Mesothelial cell of epicardium (in vitro differentiated cells): Measurements from ENCODE around the gene IPO4. TPM values are rescaled to one million over a fixed set of nuclear protein-coding genes. Genes with fewer than 3 reads are reported as not detected.

Source experiments
- DNase-seq, 2 experiments: peaks; one replicate each; pipeline ENCODE4 v3.0.0; 2021; ENCODE audit warnings: low spot score in 2 of 2; ENCODE audit not compliant: unreplicated experiment in 2 of 2
- H3K27ac Mint-ChIP-seq: 2 replicates; pipeline ENCODE4 v1.8.0; 2021; ENCODE audit warnings: mixed read lengths
- H3K27me3 Mint-ChIP-seq: 2 replicates; pipeline ENCODE4 v1.8.0; 2021; ENCODE audit warnings: low read depth, mixed read lengths
- H3K36me3 Mint-ChIP-seq: 2 replicates; pipeline ENCODE4 v1.8.0; 2021; ENCODE audit warnings: mixed read lengths
- H3K4me1 Mint-ChIP-seq: 2 replicates; pipeline ENCODE4 v1.8.0; 2021; ENCODE audit warnings: mixed read lengths
- H3K4me3 Mint-ChIP-seq: 2 replicates; pipeline ENCODE4 v1.8.0; 2021; ENCODE audit warnings: mild to moderate bottlenecking, moderate library complexity, mixed read lengths
- H3K9me3 Mint-ChIP-seq: 2 replicates; pipeline ENCODE4 v1.8.0; 2021; ENCODE audit warnings: mixed read lengths
- CTCF ChIP-seq: fragments of 200-600 bp; sonication (generic); IDR thresholded peaks from one replicate; pipeline ENCODE4 v1.5.0; 2021; ENCODE audit warnings: antibody characterized with exemption; ENCODE audit not compliant: unreplicated experiment
- total RNA-seq: library from RNA; stranded (reverse); gene quantifications from 3 replicates; pipeline ENCODE4 v1.2.1, GENCODE V29; 2021

The IPO4 gene
- 38.4 to 43.2 TPM (median 39.3 TPM) in 3 replicates for total RNA-seq

- Mint-ChIP-seq H3K36me3 (peaks cover 22% of the 10 kb centered on the region), H3K9me3 (no peaks in the 10 kb centered on the region), H3K4me1 (peaks cover 17% of the 10 kb centered on the region), H3K4me3 (peak within 1 kb of the TSS; percentile 87), H3K27me3 (no peaks in the 10 kb centered on the region), H3K27ac (peak within 1 kb of the TSS; percentile 93)
- peak; percentile 85 to 91 for DNase-seq
- TF ChIP-seq CTCF: no peak
Observed at GRCh38 chr14:24188251-24189058, at the start of gene IPO4. IPO4 (minus strand) TSS chr14:24188816; CDS start chr14:24188787, 29 bp downstream.

- no peak for TF ChIP-seq CTCF
- no peaks in the 10 kb centered on the region for H3K27me3 Mint-ChIP-seq
- H3K36me3 Mint-ChIP-seq: peaks cover 29% of the 10 kb centered on the region
- H3K4me3 Mint-ChIP-seq: no peak overlapping the region
- no peaks in the 10 kb centered on the region for H3K9me3 Mint-ChIP-seq
- peaks cover 46% of the 10 kb centered on the region for H3K4me1 Mint-ChIP-seq
- no peak for DNase-seq
- peak overlapping the region; percentile 51 for H3K27ac Mint-ChIP-seq
Observed at GRCh38 chr14:24238123-24238522, 49.5 kb upstream of the IPO4 start.

GRCh38 chr14:24237463-24237955 lies 48.9 kb upstream of the IPO4 start:
- H3K4me3 Mint-ChIP-seq: no peak overlapping the region
- no peaks in the 10 kb centered on the region for H3K27me3 Mint-ChIP-seq
- H3K4me1 Mint-ChIP-seq: peaks cover 45% of the 10 kb centered on the region
- TF ChIP-seq CTCF: no peak
- H3K27ac Mint-ChIP-seq: no peak overlapping the region
- peaks cover 29% of the 10 kb centered on the region for H3K36me3 Mint-ChIP-seq
- DNase-seq: no peak
- H3K9me3 Mint-ChIP-seq: no peaks in the 10 kb centered on the region

- peaks cover 29% of the 10 kb centered on the region for H3K36me3 Mint-ChIP-seq
- no peak for DNase-seq
Observed at GRCh38 chr14:24236689-24237462, 48.3 kb upstream of the IPO4 start.

More at GRCh38 chr14:24236689-24237462, 48.3 kb upstream of the IPO4 start:
- no peak overlapping the region for H3K4me3 Mint-ChIP-seq
- no peak overlapping the region for H3K27ac Mint-ChIP-seq
- H3K27me3 Mint-ChIP-seq: no peaks in the 10 kb centered on the region
- H3K9me3 Mint-ChIP-seq: no peaks in the 10 kb centered on the region
- no peak for TF ChIP-seq CTCF
- peaks cover 42% of the 10 kb centered on the region for H3K4me1 Mint-ChIP-seq
